Vagina (tissue), 2 donors: ENCODE data around the gene TOP3A. TPM values are rescaled to one million over a fixed set of nuclear protein-coding genes. Genes with fewer than 3 reads are reported as not detected.

ENCODE experiments used
- DNase-seq, 2 donors: peaks; one replicate each; pipeline ENCODE4 v3.0.0-alpha.2; 2017; ENCODE audit errors: extremely low spot score in 2 of 2
- H3K27ac ChIP-seq: fragments of 200-600 bp; sonication (generic); one replicate; pipeline ENCODE4 v1.5.1; 2019
- H3K27me3 ChIP-seq: fragments of 200-600 bp; sonication (generic); one replicate; pipeline ENCODE4 v1.5.1; 2019
- H3K36me3 ChIP-seq, 2 donors: fragments of 200-600 bp; sonication (generic); one replicate each; pipeline ENCODE4 v1.5.1; 2017 to 2019
- H3K4me1 ChIP-seq: fragments of 200-600 bp; sonication (generic); one replicate; pipeline ENCODE4 v1.5.1; 2019
- H3K4me3 ChIP-seq, 2 donors: fragments of 200-600 bp; sonication (generic); 1 replicate in 1 of 2; 2 replicates in 1 of 2; pipeline ENCODE4 v1.5.1; 2016 to 2019
- H3K9me3 ChIP-seq: fragments of 200-600 bp; sonication (generic); one replicate; pipeline ENCODE4 v1.5.1; 2019
- POLR2A ChIP-seq, 2 donors: fragments of 450-650 bp; IDR thresholded peaks; one replicate each; pipeline ENCODE4 v1.6.1; 2017; ENCODE audit warnings: antibody characterized with exemption in 2 of 2, mild to moderate bottlenecking in 2 of 2, moderate library complexity in 2 of 2
- POLR2AphosphoS5 ChIP-seq, 2 donors: sonication (generic); formaldehyde crosslinking; IDR thresholded peaks; one replicate each; pipeline ENCODE4 v1.9.0; 2017; ENCODE audit warnings: antibody characterized with exemption in 2 of 2, mild to moderate bottlenecking in 2 of 2, low read depth in 1 of 2; ENCODE audit not compliant: insufficient read depth in 1 of 2
- intact Hi-C: fragments of 100-400 bp; cut with DNase I; formaldehyde crosslinking; loops from one replicate; pipeline ENCODE4 v1.15.1; 2023
- microRNA-seq: library from miRNA; unstranded; fragments of <30 nt; microRNA quantifications from one replicate; pipeline ENCODE4, GENCODE V29; 2017; ENCODE audit warnings: borderline number of aligned reads, borderline replicate concordance
- total RNA-seq: library from RNA; depleted of rRNA; stranded (reverse); fragments of >200 nt; gene quantifications from one replicate; pipeline ENCODE4 v1.2.3, GENCODE V29; 2016
- TF ChIP-seq, protein P1 (sequence below), 3 experiments: fragments of 450-650 bp in 2 of 3; fragments of 200-600 bp in 1 of 3; sonication (generic) in 1 of 3; IDR thresholded peaks; one replicate each; pipeline ENCODE4 v1.5.1; 2017 to 2019; ENCODE audit warnings: antibody characterized with exemption in 3 of 3, mild to moderate bottlenecking in 2 of 3, moderate library complexity in 2 of 3

Gene TOP3A
- total RNA-seq, 1 donor from 2014 or later: 15.5 TPM

DNA sequence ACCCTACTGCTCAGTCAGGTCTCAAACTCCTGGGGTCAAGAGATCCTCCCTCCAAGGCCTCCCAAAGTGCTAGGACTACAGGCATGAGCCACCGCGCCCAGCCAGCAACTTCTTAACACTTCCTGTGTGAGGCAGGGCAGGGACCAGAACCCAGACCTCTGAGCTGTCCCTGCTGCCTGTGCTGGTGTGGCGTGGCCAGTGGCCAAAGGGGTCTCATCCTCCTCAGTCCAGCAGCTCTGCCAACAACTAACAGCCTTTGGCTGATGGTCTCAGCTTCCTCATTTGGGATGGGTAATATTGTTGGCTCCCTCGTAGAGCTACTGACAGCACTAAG is 90.8 kb downstream of the TOP3A start:
- peaks cover 22% of the 10 kb centered on the region for H3K4me1 ChIP-seq
- DNase-seq: no peak
- H3K27ac ChIP-seq: peak overlapping the region; percentile 52
- intact Hi-C loops: loop anchor here (5.0 kb wide), 1 partner anchor 37 kb away; no protein-coding TSS in a partner anchor
- TF ChIP-seq, protein P1, sequence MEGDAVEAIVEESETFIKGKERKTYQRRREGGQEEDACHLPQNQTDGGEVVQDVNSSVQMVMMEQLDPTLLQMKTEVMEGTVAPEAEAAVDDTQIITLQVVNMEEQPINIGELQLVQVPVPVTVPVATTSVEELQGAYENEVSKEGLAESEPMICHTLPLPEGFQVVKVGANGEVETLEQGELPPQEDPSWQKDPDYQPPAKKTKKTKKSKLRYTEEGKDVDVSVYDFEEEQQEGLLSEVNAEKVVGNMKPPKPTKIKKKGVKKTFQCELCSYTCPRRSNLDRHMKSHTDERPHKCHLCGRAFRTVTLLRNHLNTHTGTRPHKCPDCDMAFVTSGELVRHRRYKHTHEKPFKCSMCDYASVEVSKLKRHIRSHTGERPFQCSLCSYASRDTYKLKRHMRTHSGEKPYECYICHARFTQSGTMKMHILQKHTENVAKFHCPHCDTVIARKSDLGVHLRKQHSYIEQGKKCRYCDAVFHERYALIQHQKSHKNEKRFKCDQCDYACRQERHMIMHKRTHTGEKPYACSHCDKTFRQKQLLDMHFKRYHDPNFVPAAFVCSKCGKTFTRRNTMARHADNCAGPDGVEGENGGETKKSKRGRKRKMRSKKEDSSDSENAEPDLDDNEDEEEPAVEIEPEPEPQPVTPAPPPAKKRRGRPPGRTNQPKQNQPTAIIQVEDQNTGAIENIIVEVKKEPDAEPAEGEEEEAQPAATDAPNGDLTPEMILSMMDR (IDR thresholded peaks at IDR 0.05): no peak
- TF ChIP-seq POLR2AphosphoS5 (IDR thresholded peaks at IDR 0.05; ENCODE audit: insufficient read depth in 1 of 2, low read depth in 1 of 2) (no peak), POLR2A (IDR thresholded peaks at IDR 0.05) (no peak)
- no peaks in the 10 kb centered on the region for H3K27me3 ChIP-seq
- no peaks in the 10 kb centered on the region for H3K9me3 ChIP-seq
- H3K4me3 ChIP-seq: no peak overlapping the region
- H3K36me3 ChIP-seq: no peaks in the 10 kb centered on the region

Small RNAs within 50 kb of the gene (microRNA-seq; reads per million reads assigned to microRNA genes)
- not detected for gene MIR6778

Other genes starting within 250 kb of the TOP3A start
- 40.8 TPM for gene DRG2, start 227.0 kb downstream of the TOP3A start, total RNA-seq
- gene MYO15A, start 206.2 kb downstream of the TOP3A start, total RNA-seq: 6.1 TPM
- gene ALKBH5, start 131.2 kb downstream of the TOP3A start, total RNA-seq: 77.3 TPM
- gene LLGL1, start 89.4 kb downstream of the TOP3A start, total RNA-seq: 27.7 TPM
- 277 TPM for gene FLII, start 56.3 kb downstream of the TOP3A start, total RNA-seq
- 18.4 TPM for gene MIEF2, start 54.3 kb downstream of the TOP3A start, total RNA-seq
- 11.0 TPM for gene SMCR8, start 299 bp upstream of the TOP3A start, total RNA-seq
- 31.4 TPM for gene SHMT1, start 48.6 kb upstream of the TOP3A start, total RNA-seq
- gene EVPLL, start 62.8 kb upstream of the TOP3A start, total RNA-seq: 16.7 TPM
- 1.2 TPM for gene LGALS9C, start 161.8 kb upstream of the TOP3A start, total RNA-seq